Transverse colon (tissue), 4 donors: Measurements from ENCODE around the gene TRHDE.

Source experiments
- POLR2AphosphoS5 ChIP-seq, 3 donors: sonication (generic); formaldehyde crosslinking; IDR thresholded peaks; one replicate each; pipeline ENCODE4 v1.6.1; 2016; ENCODE audit warnings: antibody characterized with exemption in 3 of 3
- TF ChIP-seq, protein P1 (sequence below), 5 experiments: fragments of 200-600 bp in 3 of 5; fragments of 450-650 bp in 2 of 5; sonication (generic) in 3 of 5; IDR thresholded peaks; 1 replicate in 2 of 5; 2 replicates in 3 of 5; pipeline ENCODE4 v1.5.1; 2016 to 2017; ENCODE audit warnings: antibody characterized with exemption in 5 of 5, inconsistent platforms in 3 of 5, mild to moderate bottlenecking in 2 of 5, moderate library complexity in 1 of 5

DNA sequence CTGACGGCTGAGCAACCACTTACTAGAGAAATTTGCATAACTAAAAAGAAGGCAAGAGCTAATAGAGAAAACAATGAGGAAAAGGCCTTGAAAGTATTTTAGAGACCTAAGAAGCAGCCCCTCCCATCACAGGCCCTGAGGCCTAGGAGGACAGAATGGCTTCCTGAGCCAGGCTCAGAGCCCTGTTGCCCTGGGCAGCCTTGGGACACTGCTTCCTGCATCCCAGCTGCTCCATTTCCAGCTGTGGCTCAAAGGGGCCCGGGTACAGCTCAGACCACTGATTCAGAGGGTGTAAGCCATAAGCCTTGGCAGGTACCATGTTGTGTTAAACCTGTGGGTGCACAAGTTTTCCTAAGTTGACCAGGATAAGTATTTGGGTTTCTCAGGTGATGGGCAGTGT is 181.4 kb downstream of the TRHDE start:
- TF ChIP-seq, protein P1, sequence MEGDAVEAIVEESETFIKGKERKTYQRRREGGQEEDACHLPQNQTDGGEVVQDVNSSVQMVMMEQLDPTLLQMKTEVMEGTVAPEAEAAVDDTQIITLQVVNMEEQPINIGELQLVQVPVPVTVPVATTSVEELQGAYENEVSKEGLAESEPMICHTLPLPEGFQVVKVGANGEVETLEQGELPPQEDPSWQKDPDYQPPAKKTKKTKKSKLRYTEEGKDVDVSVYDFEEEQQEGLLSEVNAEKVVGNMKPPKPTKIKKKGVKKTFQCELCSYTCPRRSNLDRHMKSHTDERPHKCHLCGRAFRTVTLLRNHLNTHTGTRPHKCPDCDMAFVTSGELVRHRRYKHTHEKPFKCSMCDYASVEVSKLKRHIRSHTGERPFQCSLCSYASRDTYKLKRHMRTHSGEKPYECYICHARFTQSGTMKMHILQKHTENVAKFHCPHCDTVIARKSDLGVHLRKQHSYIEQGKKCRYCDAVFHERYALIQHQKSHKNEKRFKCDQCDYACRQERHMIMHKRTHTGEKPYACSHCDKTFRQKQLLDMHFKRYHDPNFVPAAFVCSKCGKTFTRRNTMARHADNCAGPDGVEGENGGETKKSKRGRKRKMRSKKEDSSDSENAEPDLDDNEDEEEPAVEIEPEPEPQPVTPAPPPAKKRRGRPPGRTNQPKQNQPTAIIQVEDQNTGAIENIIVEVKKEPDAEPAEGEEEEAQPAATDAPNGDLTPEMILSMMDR (IDR thresholded peaks at IDR 0.05) = no peak
- TF ChIP-seq POLR2AphosphoS5 (IDR thresholded peaks at IDR 0.05) = no peak
